PFSK-1 (cell line): Measurements from ENCODE around the gene ACTA1.

Experiments
- FOXP2 ChIP-seq: optimal IDR thresholded peaks from 2 replicates; pipeline ENCODE3; 2011; ENCODE audit warnings: borderline replicate concordance, control low read depth, inconsistent platforms; ENCODE audit not compliant: insufficient read depth; ENCODE audit errors: extremely low read length, extremely low read depth
- POLR2AphosphoS5 ChIP-seq: IDR thresholded peaks from 2 replicates; pipeline ENCODE4 v1.6.1; 2012; ENCODE audit warnings: low read depth, mild to moderate bottlenecking, control low read depth, low read length, moderate library complexity
- REST ChIP-seq, 2 experiments: IDR thresholded peaks; 2 replicates each; pipeline versions ENCODE4 v1.6.1 to v1.8.0; 2011 to 2012; ENCODE audit warnings: low read depth in 2 of 2, low read length in 2 of 2, control low read depth in 1 of 2, inconsistent platforms in 1 of 2, mild to moderate bottlenecking in 1 of 2, moderate library complexity in 1 of 2; ENCODE audit not compliant: insufficient read depth in 1 of 2
- SIN3A ChIP-seq: IDR thresholded peaks from 2 replicates; pipeline ENCODE4 v1.6.1; 2012; ENCODE audit warnings: mild to moderate bottlenecking, low read length, moderate library complexity, borderline replicate concordance; ENCODE audit not compliant: insufficient read depth
- TAF1 ChIP-seq: IDR thresholded peaks from 2 replicates; pipeline ENCODE4 v1.6.1; 2012; ENCODE audit warnings: low read length, control low read depth, borderline replicate concordance; ENCODE audit not compliant: insufficient read depth

The ACTA1 gene

GRCh38 chr1:229392936-229393335, 41.0 kb downstream of the ACTA1 start:
- TF ChIP-seq TAF1: no peak
- no peak for TF ChIP-seq REST (IDR thresholded peaks at IDR 0.05; ENCODE audit: insufficient read depth in 1 of 2, low read depth in 2 of 2, low read length in 2 of 2)
- no peak for TF ChIP-seq FOXP2
- no peak for TF ChIP-seq POLR2AphosphoS5
- TF ChIP-seq SIN3A: no peak

GRCh38 chr1:229390130-229390529, 43.8 kb downstream of the ACTA1 start:
- TF ChIP-seq TAF1 (no peak), SIN3A (no peak), FOXP2 (no peak), REST (IDR thresholded peaks at IDR 0.05; ENCODE audit: insufficient read depth in 1 of 2, low read depth in 2 of 2, low read length in 2 of 2) (no peak), POLR2AphosphoS5 (no peak)

- TF ChIP-seq FOXP2 (no peak), POLR2AphosphoS5 (no peak), SIN3A (no peak), TAF1 (no peak), REST (IDR thresholded peaks at IDR 0.05; ENCODE audit: insufficient read depth in 1 of 2, low read depth in 2 of 2, low read length in 2 of 2) (no peak)
These were observed 44.9 kb downstream of the ACTA1 start for GRCh38 chr1:229388897-229389580.

GRCh38 chr1:229385853-229386456, 47.9 kb downstream of the ACTA1 start:
- TF ChIP-seq SIN3A: no peak
- no peak for TF ChIP-seq POLR2AphosphoS5
- no peak for TF ChIP-seq TAF1
- TF ChIP-seq FOXP2: no peak
- TF ChIP-seq REST (IDR thresholded peaks at IDR 0.05; ENCODE audit: insufficient read depth in 1 of 2, low read depth in 2 of 2, low read length in 2 of 2): no peak

- TF ChIP-seq FOXP2 (no peak), SIN3A (no peak), POLR2AphosphoS5 (no peak), REST (IDR thresholded peaks at IDR 0.05; ENCODE audit: insufficient read depth in 1 of 2, low read depth in 2 of 2, low read length in 2 of 2) (no peak), TAF1 (no peak)
These were observed 49.1 kb downstream of the ACTA1 start for GRCh38 chr1:229384822-229385221.
